ENCODE data around the gene AP5Z1.

- TF ChIP-seq RFX5 (IDR thresholded peaks at IDR 0.05; ENCODE audit: low read depth, low read length) (no peak), CTCF (conservative IDR thresholded peaks at IDR 0.05; ENCODE audit: low read depth, low read length) (no peak), POLR2A (IDR thresholded peaks at IDR 0.05; ENCODE audit: low read depth, low read length) (no peak), MAZ (IDR thresholded peaks at IDR 0.05; ENCODE audit: borderline replicate concordance, low read depth, low read length) (no peak), USF2 (IDR thresholded peaks at IDR 0.05; ENCODE audit: low read depth, low read length) (no peak), BHLHE40 (IDR thresholded peaks at IDR 0.05; ENCODE audit: low read depth, low read length) (no peak), FOS (IDR thresholded peaks at IDR 0.05; ENCODE audit: low read depth, low read length) (no peak), RAD21 (IDR thresholded peaks at IDR 0.05; ENCODE audit: low read length) (no peak), RCOR1 (IDR thresholded peaks at IDR 0.05; ENCODE audit: insufficient replicate concordance, low read length) (no peak)
These were observed 46.2 kb upstream of the AP5Z1 start for GRCh38 chr7:4729266-4729665.
